ENCODE results near the gene UST. TPM values are rescaled to one million over a fixed set of nuclear protein-coding genes. Genes with fewer than 3 reads are reported as not detected.

Gene UST
- total and polyA plus RNA-seq, 8 donors, result 3.7 to 20.9 (median 8.6) TPM

GRCh38 chr6:148824291-148824690, 77.5 kb downstream of the UST start:
- DNase-seq (no peak), ATAC-seq (no peak), FAIRE-seq (no peak)
- Histone ChIP-seq H3K4me1 (no peaks in the 10 kb centered on the region), H3K27me3 (no peaks in the 10 kb centered on the region), H3K36me3 (no peaks in the 10 kb centered on the region), H3K27ac (no peak overlapping the region), H3K4me3 (no peak overlapping the region), H3K9me3 (no peaks in the 10 kb centered on the region)
- 100% methylated on average over 1 of the region's 1 CpG for WGBS, 2 donors
- intact Hi-C loops (cut with DNase I), result no loop called here
- TF ChIP-seq CTCF (IDR thresholded peaks at IDR 0.05), result no peak

- DNase-seq (no peak), ATAC-seq (no peak), FAIRE-seq (no peak)
- no peak overlapping the region for H3K4me3 ChIP-seq
- H3K27ac ChIP-seq, result no peak overlapping the region
- no peaks in the 10 kb centered on the region for H3K27me3 ChIP-seq
- WGBS, 2 donors, result 79 to 92% methylated on average over 1 of the region's 1 CpG
- H3K9me3 ChIP-seq, result no peaks in the 10 kb centered on the region
- no peak for TF ChIP-seq CTCF (IDR thresholded peaks at IDR 0.05)
- no peaks in the 10 kb centered on the region for H3K4me1 ChIP-seq
- no peaks in the 10 kb centered on the region for H3K36me3 ChIP-seq
- intact Hi-C loops (cut with DNase I), result no loop called here
Observed at GRCh38 chr6:148824960-148825359, 78.1 kb downstream of the UST start.

- H3K27me3 ChIP-seq, result no peaks in the 10 kb centered on the region
- H3K27ac ChIP-seq, result no peak overlapping the region
- FAIRE-seq (no peak), DNase-seq (no peak), ATAC-seq (no peak)
- WGBS, 2 donors, result 86 to 91% methylated on average over 2 of the region's 2 CpGs
- H3K36me3 ChIP-seq, result no peaks in the 10 kb centered on the region
- TF ChIP-seq CTCF (IDR thresholded peaks at IDR 0.05), result no peak
- H3K4me1 ChIP-seq, result no peaks in the 10 kb centered on the region
- no peaks in the 10 kb centered on the region for H3K9me3 ChIP-seq
- no peak overlapping the region for H3K4me3 ChIP-seq
- intact Hi-C loops (cut with DNase I), result no loop called here
Observed at GRCh38 chr6:148825492-148825891, 78.7 kb downstream of the UST start.

GRCh38 chr6:148827416-148828045, 80.7 kb downstream of the UST start:
- Histone ChIP-seq H3K27me3 (no peaks in the 10 kb centered on the region), H3K27ac (no peak overlapping the region), H3K36me3 (no peaks in the 10 kb centered on the region), H3K9me3 (no peaks in the 10 kb centered on the region), H3K4me1 (no peaks in the 10 kb centered on the region), H3K4me3 (no peak overlapping the region)
- 93 to 94% methylated on average over 5 of the region's 5 CpGs for WGBS, 2 donors
- no peak for FAIRE-seq
- no peak for TF ChIP-seq CTCF (IDR thresholded peaks at IDR 0.05)
- intact Hi-C loops (cut with DNase I), result no loop called here
- DNase-seq, result no peak
- no peak for ATAC-seq

GRCh38 chr6:148828047-148828446, 81.2 kb downstream of the UST start:
- intact Hi-C loops (cut with DNase I), result no loop called here
- Histone ChIP-seq H3K27ac (no peak overlapping the region), H3K9me3 (no peaks in the 10 kb centered on the region), H3K27me3 (no peaks in the 10 kb centered on the region), H3K4me1 (no peaks in the 10 kb centered on the region), H3K36me3 (no peaks in the 10 kb centered on the region), H3K4me3 (no peak overlapping the region)
- TF ChIP-seq CTCF (IDR thresholded peaks at IDR 0.05), result no peak
- ATAC-seq, result no peak
- DNase-seq, result no peak
- 80 to 85% methylated on average over 4 of the region's 4 CpGs for WGBS, 2 donors
- no peak for FAIRE-seq
